H1 (cell line): ENCODE data around the gene RPLP2. TPM values are rescaled to one million over a fixed set of nuclear protein-coding genes. Genes with fewer than 3 reads are reported as not detected.

Experiments used
- ASH2L ChIP-seq: fragments of 200-600, 300-600 bp; sonication (generic); IDR thresholded peaks from one replicate; pipeline ENCODE4 v1.7.1; 2017; ENCODE audit warnings: low read length
- CHD1 ChIP-seq: IDR thresholded peaks from 2 replicates; pipeline ENCODE4 v1.6.1; 2012; ENCODE audit warnings: low read depth, low read length, improper control_type of control experiment
- CTCF ChIP-seq, 3 experiments: IDR thresholded peaks; 1 replicate in 2 of 3; 2 replicates in 1 of 3; pipeline versions ENCODE4 v1.5.1 to v1.6.1; 2011; ENCODE audit warnings: low read length in 3 of 3, mild to moderate bottlenecking in 3 of 3, inconsistent platforms in 2 of 3, low read depth in 1 of 3, moderate library complexity in 1 of 3; ENCODE audit not compliant: insufficient read depth in 1 of 3; ENCODE audit errors: control extremely low read depth in 1 of 3
- EZH2 ChIP-seq: fragments of 200-600 bp; sonication (generic); IDR thresholded peaks from 2 replicates; pipeline ENCODE4 v1.7.1; 2012; ENCODE audit warnings: low read depth, mild to moderate bottlenecking, moderate library complexity, low read length, inconsistent platforms; ENCODE audit not compliant: severe bottlenecking
- SIN3A ChIP-seq, 2 experiments: IDR thresholded peaks in 1 of 2; conservative IDR thresholded peaks in 1 of 2; 2 replicates each; pipeline ENCODE4 v1.6.1; 2011 to 2012; ENCODE audit warnings: low read length in 2 of 2, improper control_type of control experiment in 1 of 2, low read depth in 1 of 2, mild to moderate bottlenecking in 1 of 2
- polyA plus RNA-seq, 7 experiments: library from polyadenylated mRNA; depleted of rRNA in 3 of 7; stranded (reverse) in 5 of 7; unstranded in 2 of 7; fragments of >200 nt in 5 of 7; fragments of 200-250 nt in 2 of 7; gene quantifications; 1 replicate in 5 of 7; 2 replicates in 1 of 7; 4 replicates in 1 of 7; pipeline versions ENCODE4 v1.2.1 to v1.2.3, GENCODE V29; 2011 to 2013; ENCODE audit warnings: missing spikeins in 2 of 7, mixed read lengths in 2 of 7
- total RNA-seq: library from RNA; stranded (reverse); fragmentation: NEBNext Ultra II Directional; extraction: Animal tissue kit (Norgen Biotek cat#: 25700); gene quantifications from 2 replicates; pipeline ENCODE4 v1.2.1, GENCODE V29; 2021
- TF ChIP-seq, protein P1 (sequence below): fragments of 300-600 bp; sonication (generic); IDR thresholded peaks from 2 replicates; pipeline ENCODE4 v1.7.1; 2012; ENCODE audit warnings: low read length, moderate library complexity, mild to moderate bottlenecking, inconsistent platforms; ENCODE audit not compliant: insufficient replicate concordance
- TF ChIP-seq, protein P2 (sequence below): IDR thresholded peaks from 2 replicates; pipeline ENCODE4 v1.6.1; 2012; ENCODE audit warnings: inconsistent platforms

The RPLP2 gene
- total and polyA plus RNA-seq, 2 of the 8 experiments (the other 6 are each of a cell fraction or from before 2014, with no cell fraction given): 1,789 to 2,106 TPM

GRCh38 chr11:766936-767210 lies 42.9 kb upstream of the RPLP2 start (continued):
- TF ChIP-seq, protein P1, sequence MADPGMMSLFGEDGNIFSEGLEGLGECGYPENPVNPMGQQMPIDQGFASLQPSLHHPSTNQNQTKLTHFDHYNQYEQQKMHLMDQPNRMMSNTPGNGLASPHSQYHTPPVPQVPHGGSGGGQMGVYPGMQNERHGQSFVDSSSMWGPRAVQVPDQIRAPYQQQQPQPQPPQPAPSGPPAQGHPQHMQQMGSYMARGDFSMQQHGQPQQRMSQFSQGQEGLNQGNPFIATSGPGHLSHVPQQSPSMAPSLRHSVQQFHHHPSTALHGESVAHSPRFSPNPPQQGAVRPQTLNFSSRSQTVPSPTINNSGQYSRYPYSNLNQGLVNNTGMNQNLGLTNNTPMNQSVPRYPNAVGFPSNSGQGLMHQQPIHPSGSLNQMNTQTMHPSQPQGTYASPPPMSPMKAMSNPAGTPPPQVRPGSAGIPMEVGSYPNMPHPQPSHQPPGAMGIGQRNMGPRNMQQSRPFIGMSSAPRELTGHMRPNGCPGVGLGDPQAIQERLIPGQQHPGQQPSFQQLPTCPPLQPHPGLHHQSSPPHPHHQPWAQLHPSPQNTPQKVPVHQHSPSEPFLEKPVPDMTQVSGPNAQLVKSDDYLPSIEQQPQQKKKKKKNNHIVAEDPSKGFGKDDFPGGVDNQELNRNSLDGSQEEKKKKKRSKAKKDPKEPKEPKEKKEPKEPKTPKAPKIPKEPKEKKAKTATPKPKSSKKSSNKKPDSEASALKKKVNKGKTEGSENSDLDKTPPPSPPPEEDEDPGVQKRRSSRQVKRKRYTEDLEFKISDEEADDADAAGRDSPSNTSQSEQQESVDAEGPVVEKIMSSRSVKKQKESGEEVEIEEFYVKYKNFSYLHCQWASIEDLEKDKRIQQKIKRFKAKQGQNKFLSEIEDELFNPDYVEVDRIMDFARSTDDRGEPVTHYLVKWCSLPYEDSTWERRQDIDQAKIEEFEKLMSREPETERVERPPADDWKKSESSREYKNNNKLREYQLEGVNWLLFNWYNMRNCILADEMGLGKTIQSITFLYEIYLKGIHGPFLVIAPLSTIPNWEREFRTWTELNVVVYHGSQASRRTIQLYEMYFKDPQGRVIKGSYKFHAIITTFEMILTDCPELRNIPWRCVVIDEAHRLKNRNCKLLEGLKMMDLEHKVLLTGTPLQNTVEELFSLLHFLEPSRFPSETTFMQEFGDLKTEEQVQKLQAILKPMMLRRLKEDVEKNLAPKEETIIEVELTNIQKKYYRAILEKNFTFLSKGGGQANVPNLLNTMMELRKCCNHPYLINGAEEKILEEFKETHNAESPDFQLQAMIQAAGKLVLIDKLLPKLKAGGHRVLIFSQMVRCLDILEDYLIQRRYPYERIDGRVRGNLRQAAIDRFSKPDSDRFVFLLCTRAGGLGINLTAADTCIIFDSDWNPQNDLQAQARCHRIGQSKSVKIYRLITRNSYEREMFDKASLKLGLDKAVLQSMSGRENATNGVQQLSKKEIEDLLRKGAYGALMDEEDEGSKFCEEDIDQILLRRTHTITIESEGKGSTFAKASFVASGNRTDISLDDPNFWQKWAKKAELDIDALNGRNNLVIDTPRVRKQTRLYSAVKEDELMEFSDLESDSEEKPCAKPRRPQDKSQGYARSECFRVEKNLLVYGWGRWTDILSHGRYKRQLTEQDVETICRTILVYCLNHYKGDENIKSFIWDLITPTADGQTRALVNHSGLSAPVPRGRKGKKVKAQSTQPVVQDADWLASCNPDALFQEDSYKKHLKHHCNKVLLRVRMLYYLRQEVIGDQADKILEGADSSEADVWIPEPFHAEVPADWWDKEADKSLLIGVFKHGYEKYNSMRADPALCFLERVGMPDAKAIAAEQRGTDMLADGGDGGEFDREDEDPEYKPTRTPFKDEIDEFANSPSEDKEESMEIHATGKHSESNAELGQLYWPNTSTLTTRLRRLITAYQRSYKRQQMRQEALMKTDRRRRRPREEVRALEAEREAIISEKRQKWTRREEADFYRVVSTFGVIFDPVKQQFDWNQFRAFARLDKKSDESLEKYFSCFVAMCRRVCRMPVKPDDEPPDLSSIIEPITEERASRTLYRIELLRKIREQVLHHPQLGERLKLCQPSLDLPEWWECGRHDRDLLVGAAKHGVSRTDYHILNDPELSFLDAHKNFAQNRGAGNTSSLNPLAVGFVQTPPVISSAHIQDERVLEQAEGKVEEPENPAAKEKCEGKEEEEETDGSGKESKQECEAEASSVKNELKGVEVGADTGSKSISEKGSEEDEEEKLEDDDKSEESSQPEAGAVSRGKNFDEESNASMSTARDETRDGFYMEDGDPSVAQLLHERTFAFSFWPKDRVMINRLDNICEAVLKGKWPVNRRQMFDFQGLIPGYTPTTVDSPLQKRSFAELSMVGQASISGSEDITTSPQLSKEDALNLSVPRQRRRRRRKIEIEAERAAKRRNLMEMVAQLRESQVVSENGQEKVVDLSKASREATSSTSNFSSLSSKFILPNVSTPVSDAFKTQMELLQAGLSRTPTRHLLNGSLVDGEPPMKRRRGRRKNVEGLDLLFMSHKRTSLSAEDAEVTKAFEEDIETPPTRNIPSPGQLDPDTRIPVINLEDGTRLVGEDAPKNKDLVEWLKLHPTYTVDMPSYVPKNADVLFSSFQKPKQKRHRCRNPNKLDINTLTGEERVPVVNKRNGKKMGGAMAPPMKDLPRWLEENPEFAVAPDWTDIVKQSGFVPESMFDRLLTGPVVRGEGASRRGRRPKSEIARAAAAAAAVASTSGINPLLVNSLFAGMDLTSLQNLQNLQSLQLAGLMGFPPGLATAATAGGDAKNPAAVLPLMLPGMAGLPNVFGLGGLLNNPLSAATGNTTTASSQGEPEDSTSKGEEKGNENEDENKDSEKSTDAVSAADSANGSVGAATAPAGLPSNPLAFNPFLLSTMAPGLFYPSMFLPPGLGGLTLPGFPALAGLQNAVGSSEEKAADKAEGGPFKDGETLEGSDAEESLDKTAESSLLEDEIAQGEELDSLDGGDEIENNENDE: no peak
- TF ChIP-seq ASH2L (no peak), CHD1 (no peak), EZH2 (no peak), CTCF (IDR thresholded peaks at IDR 0.05; ENCODE audit: control extremely low read depth in 1 of 3, insufficient read depth in 1 of 3, low read depth in 1 of 3, low read length in 3 of 3) (no peak), SIN3A (conservative IDR thresholded peaks at IDR 0.05 in 1 of 2, IDR thresholded peaks at IDR 0.05 in 1 of 2; ENCODE audit: low read depth in 1 of 2, low read length in 2 of 2) (no peak)
- TF ChIP-seq, protein P2, sequence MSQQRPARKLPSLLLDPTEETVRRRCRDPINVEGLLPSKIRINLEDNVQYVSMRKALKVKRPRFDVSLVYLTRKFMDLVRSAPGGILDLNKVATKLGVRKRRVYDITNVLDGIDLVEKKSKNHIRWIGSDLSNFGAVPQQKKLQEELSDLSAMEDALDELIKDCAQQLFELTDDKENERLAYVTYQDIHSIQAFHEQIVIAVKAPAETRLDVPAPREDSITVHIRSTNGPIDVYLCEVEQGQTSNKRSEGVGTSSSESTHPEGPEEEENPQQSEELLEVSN: no peak
